ENCODE measurements around the gene PIK3CA.

- no peak for TF ChIP-seq CTCF (conservative IDR thresholded peaks at IDR 0.05; ENCODE audit: low read length)
- no peak for TF ChIP-seq EZH2phosphoT487 (IDR thresholded peaks at IDR 0.05; ENCODE audit: borderline replicate concordance, low read depth, low read length)
Measured at GRCh38 chr3:179265092-179265491, 116.9 kb downstream of the PIK3CA start.

All from OCI-LY7 (cell line).